ENCODE results near the gene TRIP12. TPM values are rescaled to one million over a fixed set of nuclear protein-coding genes. Genes with fewer than 3 reads are reported as not detected.
"Not testable (repeated sequence)": the region's sequence is repeated elsewhere in the genome, so short reads cannot be mapped to it uniquely, and the experiment has no call there.

TRIP12 gene
- total and polyA plus RNA-seq, 7 donors = 27.5 to 297 (median 224) TPM

DNA sequence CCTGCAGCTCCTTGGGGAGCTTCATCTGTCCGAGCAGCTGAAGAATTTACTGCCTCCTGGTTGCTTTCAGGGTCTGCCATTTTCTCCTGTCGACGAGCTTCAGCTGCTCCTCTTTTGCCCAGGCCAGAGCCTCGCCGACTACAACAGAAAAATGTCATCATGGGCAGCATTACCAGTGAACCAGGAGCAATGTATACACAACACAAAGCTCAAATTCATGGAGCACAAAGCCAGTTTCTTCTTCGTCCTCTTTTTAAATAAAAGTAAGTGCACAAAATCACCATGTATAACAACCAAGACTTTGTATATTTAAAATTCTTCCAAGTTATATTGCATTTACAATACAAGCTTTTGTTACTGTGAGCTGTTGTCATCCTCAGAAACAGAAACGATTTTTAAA lies 85.0 kb downstream of the TRIP12 start:
- H3K27ac ChIP-seq = no peak overlapping the region
- no peak for ATAC-seq
- TF ChIP-seq, protein P1, sequence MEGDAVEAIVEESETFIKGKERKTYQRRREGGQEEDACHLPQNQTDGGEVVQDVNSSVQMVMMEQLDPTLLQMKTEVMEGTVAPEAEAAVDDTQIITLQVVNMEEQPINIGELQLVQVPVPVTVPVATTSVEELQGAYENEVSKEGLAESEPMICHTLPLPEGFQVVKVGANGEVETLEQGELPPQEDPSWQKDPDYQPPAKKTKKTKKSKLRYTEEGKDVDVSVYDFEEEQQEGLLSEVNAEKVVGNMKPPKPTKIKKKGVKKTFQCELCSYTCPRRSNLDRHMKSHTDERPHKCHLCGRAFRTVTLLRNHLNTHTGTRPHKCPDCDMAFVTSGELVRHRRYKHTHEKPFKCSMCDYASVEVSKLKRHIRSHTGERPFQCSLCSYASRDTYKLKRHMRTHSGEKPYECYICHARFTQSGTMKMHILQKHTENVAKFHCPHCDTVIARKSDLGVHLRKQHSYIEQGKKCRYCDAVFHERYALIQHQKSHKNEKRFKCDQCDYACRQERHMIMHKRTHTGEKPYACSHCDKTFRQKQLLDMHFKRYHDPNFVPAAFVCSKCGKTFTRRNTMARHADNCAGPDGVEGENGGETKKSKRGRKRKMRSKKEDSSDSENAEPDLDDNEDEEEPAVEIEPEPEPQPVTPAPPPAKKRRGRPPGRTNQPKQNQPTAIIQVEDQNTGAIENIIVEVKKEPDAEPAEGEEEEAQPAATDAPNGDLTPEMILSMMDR (IDR thresholded peaks at IDR 0.05) = no peak
- 87 to 91% (median 88%) methylated on average over 7 of the region's 7 CpGs for WGBS, 3 donors
- DNase-seq = no peak
- H3K4me1 ChIP-seq = peaks cover 9% of the 10 kb centered on the region
- H3K36me3 ChIP-seq (ENCODE audit: insufficient read depth in 1 of 2, low read depth in 1 of 2) = peaks cover 0 to 35% of the 10 kb centered on the region in 2 donors
- no peaks in the 10 kb centered on the region for H3K27me3 ChIP-seq (ENCODE audit: insufficient read depth in 3 of 3, low read length in 2 of 3)
- H3K4me3 ChIP-seq = no peak overlapping the region
- intact Hi-C loops (cut with DNase I) = no loop called here
- no peaks in the 10 kb centered on the region for H3K9me3 ChIP-seq

DNA sequence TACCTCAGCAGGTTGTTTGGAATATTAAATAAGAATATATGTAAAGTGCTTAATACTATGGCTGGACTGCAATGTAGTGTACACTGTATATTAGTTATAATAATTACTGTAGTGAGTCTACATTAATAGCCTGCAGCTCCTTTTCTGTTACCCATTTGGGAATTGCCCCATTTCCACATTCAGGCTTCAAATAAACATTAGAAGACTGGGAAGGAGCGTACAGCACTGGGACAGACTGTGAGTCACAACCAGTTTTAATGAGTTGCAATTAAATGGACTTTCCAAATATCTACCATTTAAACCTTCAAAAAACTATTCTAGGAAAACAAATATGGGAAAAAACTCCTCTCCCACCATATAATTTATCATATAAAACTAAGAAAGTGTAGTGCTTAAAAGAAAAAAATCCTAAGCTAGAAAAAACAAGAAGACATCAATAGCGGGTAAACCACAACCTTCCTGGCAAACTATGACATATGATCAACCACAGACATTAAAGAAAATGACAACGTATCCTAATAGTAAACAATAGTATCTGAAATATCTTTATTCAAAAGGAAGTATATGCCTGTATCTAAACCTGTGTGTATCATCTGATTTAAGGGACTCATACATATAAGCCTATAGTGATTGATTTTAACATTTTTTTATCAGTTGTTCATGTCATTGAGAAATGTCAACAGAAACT lies 86.1 kb downstream of the TRIP12 start:
- Histone ChIP-seq H3K27me3 (ENCODE audit: insufficient read depth in 3 of 3, low read length in 2 of 3) (no peaks in the 10 kb centered on the region), H3K36me3 (ENCODE audit: insufficient read depth in 1 of 2, low read depth in 1 of 2) (peaks cover 0 to 38% of the 10 kb centered on the region in 2 donors), H3K4me1 (peaks cover 9% of the 10 kb centered on the region)

DNA sequence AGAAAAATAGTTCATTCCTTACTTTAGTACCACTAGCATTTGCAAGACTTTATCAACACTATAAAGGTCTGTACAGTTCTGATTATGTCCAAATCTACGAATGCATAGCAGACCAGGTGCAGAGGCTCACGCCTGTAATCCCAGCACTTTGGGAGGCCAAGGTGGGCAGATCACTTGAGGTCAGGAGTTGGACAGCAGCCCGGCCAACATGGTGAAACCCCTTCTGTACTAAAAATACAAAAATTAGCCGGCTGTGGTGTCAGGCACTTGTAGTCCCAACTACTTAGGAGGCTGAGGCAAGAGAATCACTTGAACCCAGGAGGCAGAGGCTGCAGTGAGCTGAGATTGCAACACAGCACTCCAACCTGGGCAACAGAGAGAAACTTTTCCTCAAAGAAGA lies 87.4 kb downstream of the TRIP12 start:
- H3K36me3 ChIP-seq (ENCODE audit: insufficient read depth in 1 of 2, low read depth in 1 of 2) = peaks cover 0 to 38% of the 10 kb centered on the region in 2 donors
- DNase-seq; intact Hi-C loops (cut with DNase I); H3K27ac ChIP-seq; ATAC-seq; H3K4me3 ChIP-seq; H3K27me3 ChIP-seq (ENCODE audit: insufficient read depth in 3 of 3, low read length in 2 of 3); H3K9me3 ChIP-seq; H3K4me1 ChIP-seq: not testable (repeated sequence)
- 55 to 78% (median 63%) methylated on average over 4 of the region's 4 CpGs for WGBS, 3 donors

More for the DNA sequence above, 86.1 kb downstream of the TRIP12 start:
- H3K27ac ChIP-seq = no peak overlapping the region
- H3K9me3 ChIP-seq = no peaks in the 10 kb centered on the region
- intact Hi-C loops (cut with DNase I) = no loop called here
- peak in 2 of 4 donors; percentile 58 to 60 for ATAC-seq
- no peak overlapping the region for H3K4me3 ChIP-seq
- whole genome bisulfite sequencing, 3 donors = 88 to 94% (median 89%) methylated on average over 3 of the region's 3 CpGs
- TF ChIP-seq, protein P1 (IDR thresholded peaks at IDR 0.05) = no peak
- no peak for DNase-seq

DNA sequence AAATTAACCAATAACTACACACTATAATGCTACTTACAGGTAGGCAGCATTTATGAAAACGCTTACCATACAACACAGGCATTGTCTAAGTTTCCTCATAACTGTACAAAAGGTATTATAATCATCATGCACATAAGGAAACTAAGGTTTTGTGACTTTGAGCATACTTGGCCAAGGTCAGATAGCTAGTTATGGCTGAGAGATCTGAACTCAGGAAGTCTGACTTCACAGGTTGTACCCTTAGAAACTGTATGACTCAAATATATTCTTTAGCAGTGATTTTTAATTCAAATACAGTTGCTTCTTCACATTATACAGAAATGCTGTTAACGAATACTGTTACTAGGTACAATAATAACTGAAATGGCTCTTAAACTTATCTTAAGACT lies 89.3 kb downstream of the TRIP12 start:
- no peak for DNase-seq
- TF ChIP-seq, protein P1 (IDR thresholded peaks at IDR 0.05) = no peak
- Histone ChIP-seq H3K36me3 (ENCODE audit: insufficient read depth in 1 of 2, low read depth in 1 of 2) (peaks cover 0 to 48% of the 10 kb centered on the region in 2 donors), H3K4me1 (peaks cover 9% of the 10 kb centered on the region), H3K27ac (no peak overlapping the region), H3K27me3 (ENCODE audit: insufficient read depth in 3 of 3, low read length in 2 of 3) (no peaks in the 10 kb centered on the region), H3K4me3 (no peak overlapping the region), H3K9me3 (no peaks in the 10 kb centered on the region)
- WGBS, 3 donors = 83 to 88% (median 86%) methylated on average over 2 of the region's 2 CpGs
- intact Hi-C loops (cut with DNase I) = no loop called here
- ATAC-seq = no peak

DNA sequence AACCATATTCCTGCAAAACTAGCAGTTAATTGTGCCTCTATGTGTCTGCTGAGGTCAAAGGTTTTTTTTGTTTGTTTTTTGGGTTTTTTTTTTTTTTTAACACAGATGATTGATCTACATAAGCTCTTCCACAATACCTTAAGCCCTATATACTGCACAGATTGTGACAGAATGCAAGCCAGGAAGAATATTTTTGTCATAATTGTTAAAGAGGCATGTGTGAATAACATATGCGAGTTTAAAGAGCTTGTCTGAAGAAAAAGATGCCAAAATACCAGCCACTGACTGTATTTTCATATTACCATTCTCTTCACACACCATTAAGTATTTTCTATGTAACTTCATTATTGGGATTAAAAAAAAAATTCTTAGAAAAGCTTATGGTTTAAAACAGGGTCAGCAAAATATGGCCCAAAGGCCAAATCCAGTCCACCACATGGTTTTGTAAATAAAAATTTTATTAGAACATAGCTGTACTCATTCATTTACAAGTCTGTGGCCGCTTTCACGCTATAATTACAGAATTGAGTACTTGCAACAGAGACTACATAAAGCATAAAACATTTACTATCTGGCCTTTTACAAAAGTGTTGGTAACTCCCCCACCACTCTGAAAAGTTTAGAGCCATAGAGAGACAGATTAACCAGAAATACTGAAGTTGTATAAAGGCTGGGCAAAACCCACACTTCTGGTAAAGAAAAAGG lies 89.9 kb downstream of the TRIP12 start:
- no peak overlapping the region for H3K4me3 ChIP-seq
- no peak overlapping the region for H3K27ac ChIP-seq
- no peak for DNase-seq
- WGBS, 3 donors = 95 to 98% (median 96%) methylated on average over 3 of the region's 3 CpGs
- no peak for ATAC-seq
- TF ChIP-seq, protein P1 (IDR thresholded peaks at IDR 0.05) = no peak
- H3K27me3 ChIP-seq (ENCODE audit: insufficient read depth in 3 of 3, low read length in 2 of 3) = no peaks in the 10 kb centered on the region
- intact Hi-C loops (cut with DNase I) = no loop called here
- peaks cover 0 to 54% of the 10 kb centered on the region in 2 donors for H3K36me3 ChIP-seq (ENCODE audit: insufficient read depth in 1 of 2, low read depth in 1 of 2)
- no peaks in the 10 kb centered on the region for H3K9me3 ChIP-seq
- peaks cover 9% of the 10 kb centered on the region for H3K4me1 ChIP-seq

Data from psoas muscle (tissue), 8 donors.